GM23338 (cell line): ENCODE data around the gene TNNI2. TPM values are rescaled to one million over a fixed set of nuclear protein-coding genes. Genes with fewer than 3 reads are reported as not detected.
A peak's percentile ranks its signal among the peaks of the same experiment; 100 is the strongest.
"Not testable (repeated sequence)": the region's sequence is repeated elsewhere in the genome, so short reads cannot be mapped to it uniquely, and the experiment has no call there.

ENCODE experiments used
- ATAC-seq: fragments of 200-7000 bp; cut with Tn5 transposase; 3 replicates; pipeline ENCODE4 v1.9.1; 2020
- DNase-seq: peaks from one replicate; pipeline ENCODE4 v3.0.0-alpha.2; 2015; ENCODE audit warnings: low spot score
- H2AFZ ChIP-seq: fragments of 200-600 bp; sonication (generic); 2 replicates; pipeline ENCODE4 v1.8.0; 2016; ENCODE audit warnings: antibody characterized with exemption, mild to moderate bottlenecking, moderate library complexity
- H3F3A ChIP-seq: fragments of 200-600 bp; sonication (generic); replicated peaks from 2 replicates; pipeline ENCODE4 v1.8.0; 2017; ENCODE audit warnings: antibody characterized with exemption, mixed run types, low read depth
- H3K27ac ChIP-seq: fragments of 200-600 bp; sonication (generic); 2 replicates; pipeline ENCODE4 v1.6.1; 2016; ENCODE audit warnings: low read depth
- H3K27me3 ChIP-seq: fragments of 200-600 bp; sonication (generic); 2 replicates; pipeline ENCODE4 v1.8.0; 2016; ENCODE audit warnings: mild to moderate bottlenecking, mixed run types, moderate library complexity; ENCODE audit not compliant: insufficient read depth
- H3K36me3 ChIP-seq: fragments of 200-600 bp; sonication (generic); 2 replicates; pipeline ENCODE4 v1.8.0; 2016; ENCODE audit warnings: mild to moderate bottlenecking; ENCODE audit not compliant: insufficient read depth
- H3K4me1 ChIP-seq: fragments of 200-600 bp; sonication (generic); 2 replicates; pipeline ENCODE4 v1.8.0; 2016; ENCODE audit warnings: mild to moderate bottlenecking, moderate library complexity; ENCODE audit not compliant: insufficient read depth
- H3K4me2 ChIP-seq: fragments of 200-600 bp; sonication (generic); 2 replicates; pipeline ENCODE4 v1.7.1; 2017; ENCODE audit warnings: mixed run types
- H3K4me3 ChIP-seq: fragments of 200-600 bp; sonication (generic); 2 replicates; pipeline ENCODE4 v1.6.1; 2016; ENCODE audit warnings: mixed run types
- H3K79me2 ChIP-seq: fragments of 200-600 bp; sonication (generic); replicated peaks from 2 replicates; pipeline ENCODE4 v1.8.0; 2017; ENCODE audit warnings: mild to moderate bottlenecking; ENCODE audit not compliant: insufficient read depth
- H3K9me2 ChIP-seq: fragments of 200-600 bp; sonication (generic); 2 replicates; pipeline ENCODE4 v1.8.0; 2017; ENCODE audit not compliant: insufficient read depth
- H4K20me1 ChIP-seq: fragments of 200-600 bp; sonication (generic); replicated peaks from 2 replicates; pipeline ENCODE4 v1.8.0; 2017; ENCODE audit warnings: mild to moderate bottlenecking; ENCODE audit not compliant: insufficient read depth
- H3K27ac Mint-ChIP-seq: 2 replicates; pipeline ENCODE4 v1.8.0; 2020; ENCODE audit warnings: inconsistent platforms, mild to moderate bottlenecking, moderate library complexity, mixed read lengths
- H3K27me3 Mint-ChIP-seq: 3 replicates; pipeline ENCODE4 v1.8.0; 2022; ENCODE audit warnings: low read depth, mild to moderate bottlenecking, moderate library complexity, mixed read lengths, inconsistent platforms; ENCODE audit not compliant: insufficient read depth, poor library complexity
- H3K36me3 Mint-ChIP-seq: 3 replicates; pipeline ENCODE4 v1.8.0; 2021; ENCODE audit warnings: low read depth, mild to moderate bottlenecking, inconsistent platforms, moderate library complexity, mixed read lengths
- H3K4me1 Mint-ChIP-seq: 3 replicates; pipeline ENCODE4 v1.8.0; 2020; ENCODE audit warnings: mild to moderate bottlenecking, inconsistent platforms, mixed read lengths
- H3K4me3 Mint-ChIP-seq: 3 replicates; pipeline ENCODE4 v1.8.0; 2021; ENCODE audit warnings: moderate library complexity, mild to moderate bottlenecking, inconsistent platforms, mixed read lengths
- H3K9me3 Mint-ChIP-seq: 3 replicates; pipeline ENCODE4 v1.8.0; 2020; ENCODE audit warnings: moderate library complexity, mild to moderate bottlenecking, inconsistent platforms, mixed read lengths
- CREB1 ChIP-seq: fragments of 250-450 bp; sonication (Bioruptor Pico); IDR thresholded peaks from 2 replicates; pipeline ENCODE4 v1.5.0; 2020; ENCODE audit warnings: low read depth, mild to moderate bottlenecking, moderate library complexity
- JUNB ChIP-seq: IDR thresholded peaks from one replicate; pipeline ENCODE4 v1.6.1; 2016; ENCODE audit warnings: antibody characterized with exemption; ENCODE audit not compliant: unreplicated experiment
- NANOG ChIP-seq: IDR thresholded peaks from 2 replicates; pipeline ENCODE4 v1.6.1; 2016; ENCODE audit warnings: antibody characterized with exemption, borderline replicate concordance
- POLR2AphosphoS5 ChIP-seq: IDR thresholded peaks from 2 replicates; pipeline ENCODE4 v1.6.1; 2016; ENCODE audit warnings: antibody characterized with exemption, low read depth
- polyA plus RNA-seq: library from polyadenylated mRNA; unstranded; fragments of >200 nt; fragmentation: Nextera tagmentation; extraction: Ambion mirVana; gene quantifications from 2 replicates; pipeline ENCODE4 v1.2.1, GENCODE V29; 2016
- total RNA-seq: library from RNA; depleted of rRNA; stranded (reverse); fragments of >200 nt; shearing (Covaris generic); gene quantifications from 2 replicates; pipeline ENCODE4 v1.2.3, GENCODE V29; 2014
- TF ChIP-seq, protein P1 (sequence below), 2 experiments: fragments of 200-600 bp in 1 of 2; sonication (generic) in 1 of 2; conservative IDR thresholded peaks; 2 replicates each; pipeline versions ENCODE4 v1.5.1 to v1.6.1; 2016 to 2017; ENCODE audit warnings: antibody characterized with exemption in 2 of 2, low read depth in 2 of 2, mild to moderate bottlenecking in 2 of 2, moderate library complexity in 1 of 2

Gene TNNI2
- total and polyA plus RNA-seq, 2 experiments from 2014 or later: not detected

DNA sequence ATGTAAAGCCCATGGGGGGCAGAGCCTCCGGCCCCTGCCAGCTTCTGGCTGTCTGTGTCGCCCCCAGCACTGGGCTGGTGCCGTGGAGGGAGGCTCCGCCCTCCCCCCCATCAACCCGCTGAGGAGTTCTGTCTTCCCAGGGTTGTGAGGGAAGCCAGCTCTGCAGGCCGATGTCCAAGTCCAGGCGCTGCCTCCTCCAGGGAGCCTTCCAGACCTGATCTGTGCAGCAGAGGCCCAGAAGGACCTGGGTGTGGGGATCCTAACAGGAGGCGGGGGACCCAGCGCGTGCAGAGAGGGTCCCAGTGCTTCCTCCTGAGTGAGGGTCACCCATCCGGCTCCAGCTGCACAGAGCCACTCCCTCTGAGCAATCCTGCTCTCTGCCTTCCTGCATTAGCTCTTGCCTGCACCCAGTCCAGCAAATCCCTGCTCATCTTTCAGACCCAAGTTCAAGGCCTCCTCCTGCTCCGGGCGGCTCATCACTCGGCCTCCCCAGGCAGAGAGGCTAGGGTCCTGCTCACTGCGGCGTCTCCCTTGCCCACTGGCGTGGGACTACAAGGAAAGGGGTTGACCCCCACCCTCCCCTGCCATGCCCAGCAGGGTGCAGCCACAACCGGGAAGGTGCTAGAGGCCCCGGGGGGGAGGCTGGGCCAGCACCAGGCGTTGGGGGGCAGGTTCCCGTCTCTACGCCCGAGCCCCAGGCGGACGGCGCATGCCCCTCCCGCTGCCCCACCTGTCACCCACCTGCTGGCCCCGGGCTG lies 36.5 kb downstream of the TNNI2 start:
- no peak for TF ChIP-seq NANOG
- no peak for TF ChIP-seq CREB1 (CRISPR knock-in tag)
- TF ChIP-seq JUNB: no peak
- TF ChIP-seq POLR2AphosphoS5: no peak
- H3K36me3 ChIP-seq: no peaks in the 10 kb centered on the region
- H2AFZ ChIP-seq: no peak overlapping the region
- H3F3A ChIP-seq: no peaks in the 10 kb centered on the region
- no peaks in the 10 kb centered on the region for H4K20me1 ChIP-seq
- no peak overlapping the region for H3K27ac Mint-ChIP-seq
- no peaks in the 10 kb centered on the region for H3K4me1 ChIP-seq
- no peak overlapping the region for H3K4me3 ChIP-seq
- no peaks in the 10 kb centered on the region for H3K79me2 ChIP-seq
- H3K9me2 ChIP-seq: no peaks in the 10 kb centered on the region
- H3K27ac ChIP-seq: no peak overlapping the region
- peaks cover 5% of the 10 kb centered on the region for H3K27me3 Mint-ChIP-seq
- DNase-seq: no peak
- no peak for ATAC-seq
- H3K4me2 ChIP-seq: no peak overlapping the region
- no peaks in the 10 kb centered on the region for H3K36me3 Mint-ChIP-seq
- H3K9me3 Mint-ChIP-seq: no peaks in the 10 kb centered on the region
- no peak overlapping the region for H3K4me3 Mint-ChIP-seq
- H3K27me3 ChIP-seq: no peaks in the 10 kb centered on the region
- H3K4me1 Mint-ChIP-seq: peaks cover 2% of the 10 kb centered on the region; the same call in 2 of the 3 replicates

DNA sequence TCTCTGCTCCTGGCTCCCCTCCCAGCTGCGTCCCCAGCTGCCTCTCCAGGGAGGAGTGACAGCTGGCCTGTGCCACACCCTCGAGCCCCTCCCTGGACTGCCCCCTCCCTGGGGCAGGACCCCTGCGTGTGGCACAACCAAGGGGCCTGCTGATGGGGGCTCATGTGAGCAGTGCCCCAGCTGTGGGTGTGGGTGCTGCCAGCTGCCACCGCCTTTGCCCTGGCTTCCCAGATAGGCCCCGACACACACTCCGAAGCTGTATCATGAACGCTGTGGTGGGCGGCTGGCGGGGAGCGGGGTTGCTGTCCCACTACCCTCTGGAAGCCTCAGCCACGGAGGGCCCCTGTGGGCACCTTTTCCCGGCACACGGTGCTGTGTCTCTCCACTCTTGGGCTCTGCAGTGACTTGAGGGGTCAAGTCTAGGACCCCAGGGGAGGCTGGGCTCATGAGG lies 37.1 kb downstream of the TNNI2 start:
- not testable (repeated sequence) for H3K9me3 Mint-ChIP-seq

DNA sequence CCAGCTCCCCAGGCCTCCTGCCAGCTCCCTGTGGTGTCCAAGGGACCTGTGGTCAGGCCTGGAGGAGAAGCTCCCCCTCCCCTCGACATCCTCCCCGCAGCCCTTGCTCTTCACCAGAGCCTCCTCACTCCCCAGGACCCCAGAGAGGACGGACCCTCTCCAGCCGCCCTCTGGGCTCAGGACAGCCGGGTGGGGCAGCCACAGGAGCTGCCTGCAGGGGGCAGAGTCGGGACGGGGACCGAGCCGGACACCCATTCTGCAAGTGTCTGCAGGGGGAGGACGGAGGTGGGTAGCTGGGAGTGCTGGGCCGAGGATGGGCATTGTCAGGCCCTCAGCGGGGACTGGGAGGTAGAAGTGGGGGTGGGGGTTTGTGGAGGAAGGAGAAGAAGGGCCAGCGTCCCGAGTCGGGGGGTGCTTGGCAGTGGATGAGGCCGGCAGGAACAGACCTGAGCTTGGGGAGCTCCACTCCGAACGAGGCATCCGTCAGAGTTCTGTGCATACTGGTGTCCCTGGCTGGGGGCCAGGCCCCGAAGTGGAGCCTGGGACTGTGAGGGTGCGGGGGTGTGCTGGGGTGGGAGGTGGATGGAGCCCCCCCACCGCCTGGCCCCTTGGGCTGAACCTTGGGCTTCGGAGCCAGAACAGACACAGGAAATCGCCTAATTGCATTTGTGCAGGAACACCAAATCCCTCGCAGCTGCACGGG lies 37.7 kb downstream of the TNNI2 start:
- Histone ChIP-seq H3K27ac (no peak overlapping the region), H4K20me1 (no peaks in the 10 kb centered on the region), H3K36me3 (no peaks in the 10 kb centered on the region), H3K4me3 (no peak overlapping the region), H3K9me2 (no peaks in the 10 kb centered on the region), H2AFZ (no peak overlapping the region), H3K79me2 (no peaks in the 10 kb centered on the region), H3K27me3 (no peaks in the 10 kb centered on the region), H3K4me2 (no peak overlapping the region), H3K4me1 (no peaks in the 10 kb centered on the region), H3F3A (no peaks in the 10 kb centered on the region)
- no peak overlapping the region for H3K27ac Mint-ChIP-seq
- H3K4me1 Mint-ChIP-seq: no peaks in the 10 kb centered on the region; the same call in 2 of the 3 replicates
- ATAC-seq: peak; percentile 85
- peaks cover 5% of the 10 kb centered on the region for H3K27me3 Mint-ChIP-seq
- DNase-seq: peak; percentile 74
- H3K4me3 Mint-ChIP-seq: no peak overlapping the region
- no peak for TF ChIP-seq CREB1 (CRISPR knock-in tag)
- TF ChIP-seq, protein P1, sequence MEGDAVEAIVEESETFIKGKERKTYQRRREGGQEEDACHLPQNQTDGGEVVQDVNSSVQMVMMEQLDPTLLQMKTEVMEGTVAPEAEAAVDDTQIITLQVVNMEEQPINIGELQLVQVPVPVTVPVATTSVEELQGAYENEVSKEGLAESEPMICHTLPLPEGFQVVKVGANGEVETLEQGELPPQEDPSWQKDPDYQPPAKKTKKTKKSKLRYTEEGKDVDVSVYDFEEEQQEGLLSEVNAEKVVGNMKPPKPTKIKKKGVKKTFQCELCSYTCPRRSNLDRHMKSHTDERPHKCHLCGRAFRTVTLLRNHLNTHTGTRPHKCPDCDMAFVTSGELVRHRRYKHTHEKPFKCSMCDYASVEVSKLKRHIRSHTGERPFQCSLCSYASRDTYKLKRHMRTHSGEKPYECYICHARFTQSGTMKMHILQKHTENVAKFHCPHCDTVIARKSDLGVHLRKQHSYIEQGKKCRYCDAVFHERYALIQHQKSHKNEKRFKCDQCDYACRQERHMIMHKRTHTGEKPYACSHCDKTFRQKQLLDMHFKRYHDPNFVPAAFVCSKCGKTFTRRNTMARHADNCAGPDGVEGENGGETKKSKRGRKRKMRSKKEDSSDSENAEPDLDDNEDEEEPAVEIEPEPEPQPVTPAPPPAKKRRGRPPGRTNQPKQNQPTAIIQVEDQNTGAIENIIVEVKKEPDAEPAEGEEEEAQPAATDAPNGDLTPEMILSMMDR (conservative IDR thresholded peaks at IDR 0.05; ENCODE audit: low read depth in 2 of 2): peak; percentile 69 to 78
- H3K36me3 Mint-ChIP-seq: no peaks in the 10 kb centered on the region
- H3K9me3 Mint-ChIP-seq: no peaks in the 10 kb centered on the region

More for the DNA sequence above, 37.1 kb downstream of the TNNI2 start:
- not testable (repeated sequence) for H3K4me3 Mint-ChIP-seq, H3K4me1 Mint-ChIP-seq, H3K4me2 ChIP-seq, H3K79me2 ChIP-seq, H3K4me1 ChIP-seq, H2AFZ ChIP-seq, H3K27ac Mint-ChIP-seq, ATAC-seq, H3K36me3 ChIP-seq, H3K27me3 Mint-ChIP-seq, H3K36me3 Mint-ChIP-seq, H4K20me1 ChIP-seq, H3F3A ChIP-seq, H3K27ac ChIP-seq, H3K9me2 ChIP-seq, H3K27me3 ChIP-seq, DNase-seq, H3K4me3 ChIP-seq
